WTC11 (cell line): ENCODE results near the gene EYS. TPM values are rescaled to one million over a fixed set of nuclear protein-coding genes. Genes with fewer than 3 reads are reported as not detected.

Experiments used
- ATAC-seq: fragments of 200-7000 bp; cut with Tn5 transposase; 2 replicates; pipeline ENCODE4 v1.10.0; 2021; ENCODE audit warnings: mild to moderate bottlenecking, moderate library complexity
- CTCF ChIA-PET: fragments of 300-600 bp; sonication (Branson Sonifier 250); formaldehyde crosslinking; loops from one replicate; lab custom pipeline; 2021; ENCODE audit warnings: antibody characterized with exemption; lab: Charles Lee
- POLR2A ChIA-PET: fragments of 350-600 bp; sonication (Branson Sonifier 250); formaldehyde crosslinking; loops from one replicate; lab custom pipeline; 2021; ENCODE audit warnings: antibody characterized with exemption; lab: Charles Lee
- DNase-seq: peaks from one replicate; pipeline ENCODE4 v3.0.0; 2021; ENCODE audit warnings: low spot score
- H3K27ac Mint-ChIP-seq: 2 replicates; pipeline ENCODE4 v1.8.0; 2021; ENCODE audit warnings: mixed read lengths
- H3K27me3 Mint-ChIP-seq: 2 replicates; pipeline ENCODE4 v1.8.0; 2021; ENCODE audit warnings: low read depth, mild to moderate bottlenecking, moderate library complexity, mixed read lengths
- H3K36me3 Mint-ChIP-seq: 2 replicates; pipeline ENCODE4 v1.8.0; 2021; ENCODE audit warnings: mixed read lengths
- H3K4me1 Mint-ChIP-seq: 2 replicates; pipeline ENCODE4 v1.8.0; 2022; ENCODE audit warnings: mixed read lengths
- H3K4me3 Mint-ChIP-seq: 2 replicates; pipeline ENCODE4 v1.8.0; 2021; ENCODE audit warnings: mild to moderate bottlenecking, moderate library complexity, mixed read lengths
- H3K9me3 Mint-ChIP-seq: 2 replicates; pipeline ENCODE4 v1.8.0; 2021; ENCODE audit warnings: mixed read lengths
- CTCF ChIP-seq: fragments of 200-600 bp; IDR thresholded peaks from 2 replicates; pipeline ENCODE4 v1.8.0; 2022; ENCODE audit warnings: antibody characterized with exemption
- E2F4 ChIP-seq: sonication (generic); formaldehyde crosslinking; IDR thresholded peaks from 2 replicates; pipeline ENCODE4 v1.8.1; 2022; ENCODE audit warnings: low read depth, mild to moderate bottlenecking, moderate library complexity, missing genetic modification reagents, borderline replicate concordance
- FOXP1 ChIP-seq: sonication (generic); formaldehyde crosslinking; IDR thresholded peaks from 2 replicates; pipeline ENCODE4 v1.8.0; 2022; ENCODE audit warnings: missing genetic modification reagents, mild to moderate bottlenecking, moderate library complexity, borderline replicate concordance
- GABPB1 ChIP-seq: sonication (generic); formaldehyde crosslinking; IDR thresholded peaks from 2 replicates; pipeline ENCODE4 v1.8.1; 2023; ENCODE audit warnings: mild to moderate bottlenecking, missing genetic modification reagents
- HMGA2 ChIP-seq: fragments of 250-450 bp; sonication (Bioruptor Pico); IDR thresholded peaks from 2 replicates; pipeline ENCODE4 v1.4.0; 2021; ENCODE audit warnings: mild to moderate bottlenecking, moderate library complexity
- IRF2 ChIP-seq: sonication (generic); formaldehyde crosslinking; IDR thresholded peaks from 2 replicates; pipeline ENCODE4 v1.8.0; 2022; ENCODE audit warnings: low read depth, missing genetic modification reagents, borderline replicate concordance
- MLX ChIP-seq: sonication (generic); formaldehyde crosslinking; IDR thresholded peaks from 2 replicates; pipeline ENCODE4 v1.8.1; 2023; ENCODE audit warnings: mild to moderate bottlenecking, missing genetic modification reagents, moderate library complexity
- MYBL2 ChIP-seq: sonication (generic); formaldehyde crosslinking; IDR thresholded peaks from 2 replicates; pipeline ENCODE4 v1.8.1; 2023; ENCODE audit warnings: mild to moderate bottlenecking, moderate library complexity, missing genetic modification reagents
- PREB ChIP-seq: sonication (generic); formaldehyde crosslinking; IDR thresholded peaks from 2 replicates; pipeline ENCODE4 v1.8.1; 2022; ENCODE audit warnings: mild to moderate bottlenecking, missing genetic modification reagents, moderate library complexity, borderline replicate concordance
- RELA ChIP-seq: sonication (generic); formaldehyde crosslinking; IDR thresholded peaks from 2 replicates; pipeline ENCODE4 v1.8.1; 2022; ENCODE audit warnings: missing genetic modification reagents, mild to moderate bottlenecking, borderline replicate concordance
- STAT6 ChIP-seq: sonication (generic); formaldehyde crosslinking; conservative IDR thresholded peaks from 2 replicates; pipeline ENCODE4 v1.8.1; 2023; ENCODE audit warnings: mild to moderate bottlenecking, low read depth, missing genetic modification reagents, moderate library complexity
- ZBTB21 ChIP-seq: sonication (generic); formaldehyde crosslinking; IDR thresholded peaks from 2 replicates; pipeline ENCODE4 v1.8.1; 2023; ENCODE audit warnings: mild to moderate bottlenecking, missing genetic modification reagents, borderline replicate concordance
- ZMAT4 ChIP-seq: fragments of 250-450 bp; sonication (Bioruptor Pico); IDR thresholded peaks from 2 replicates; pipeline ENCODE4 v1.9.0; 2021; ENCODE audit warnings: mild to moderate bottlenecking
- ZNF138 ChIP-seq: sonication (generic); formaldehyde crosslinking; conservative IDR thresholded peaks from 2 replicates; pipeline ENCODE4 v1.8.1; 2022; ENCODE audit warnings: mild to moderate bottlenecking, moderate library complexity, missing genetic modification reagents
- ZNF232 ChIP-seq: sonication (generic); formaldehyde crosslinking; IDR thresholded peaks from 2 replicates; pipeline ENCODE4 v1.8.0; 2022; ENCODE audit warnings: mild to moderate bottlenecking, missing genetic modification reagents
- ZNF396 ChIP-seq: fragments of 250-450 bp; sonication (Bioruptor Pico); IDR thresholded peaks from 2 replicates; pipeline ENCODE4 v1.8.0; 2021; ENCODE audit warnings: mild to moderate bottlenecking, moderate library complexity, borderline replicate concordance
- ZNF416 ChIP-seq: fragments of 250-450 bp; sonication (Bioruptor Pico); IDR thresholded peaks from 2 replicates; pipeline ENCODE4 v1.9.0; 2021; ENCODE audit warnings: mild to moderate bottlenecking, inconsistent platforms
- ZNF423 ChIP-seq: fragments of 250-450 bp; sonication (Bioruptor Pico); IDR thresholded peaks from 2 replicates; pipeline ENCODE4 v2.1.2; 2022; ENCODE audit warnings: mild to moderate bottlenecking, moderate library complexity
- ZNF425 ChIP-seq: fragments of 250-450 bp; sonication (Bioruptor Pico); conservative IDR thresholded peaks from 2 replicates; pipeline ENCODE4 v1.9.0; 2021; ENCODE audit warnings: mild to moderate bottlenecking
- ZSCAN18 ChIP-seq: fragments of 250-450 bp; sonication (Bioruptor Pico); IDR thresholded peaks from 2 replicates; pipeline ENCODE4 v2.1.2; 2022; ENCODE audit warnings: mild to moderate bottlenecking, moderate library complexity
- total RNA-seq: library from RNA; stranded (reverse); gene quantifications from 3 replicates; pipeline ENCODE4 v1.2.3, GENCODE V29; 2021

EYS gene
- total RNA-seq, 1 experiment from 2014 or later = not detected

- no peak overlapping the region for H3K4me3 Mint-ChIP-seq
- CTCF ChIA-PET = no interaction called here
Observed at GRCh38 chr6:64538722-64539121, 1168.3 kb downstream of the EYS start.

GRCh38 chr6:64527899-64528298, 1179.1 kb downstream of the EYS start:
- H3K4me3 Mint-ChIP-seq = no peak overlapping the region
- H3K36me3 Mint-ChIP-seq = peaks cover 11% of the 10 kb centered on the region
- H3K27me3 Mint-ChIP-seq = peaks cover 2% of the 10 kb centered on the region
- DNase-seq (no peak), ATAC-seq (no peak)
- peaks cover 38% of the 10 kb centered on the region for H3K9me3 Mint-ChIP-seq
- CTCF ChIA-PET = no interaction called here
- no peak overlapping the region for H3K27ac Mint-ChIP-seq
- H3K4me1 Mint-ChIP-seq = peaks cover 7% of the 10 kb centered on the region
- POLR2A ChIA-PET = no interaction called here
- TF ChIP-seq ZSCAN18 (CRISPR knock-in tag) = no peak
- TF ChIP-seq MLX (CRISPR knock-in tag) = no peak
- no peak for TF ChIP-seq ZNF416 (CRISPR knock-in tag)
- TF ChIP-seq GABPB1 = no peak
- no peak for TF ChIP-seq PREB (CRISPR knock-in tag)
- TF ChIP-seq RELA = no peak
- no peak for TF ChIP-seq FOXP1
- TF ChIP-seq ZBTB21 (CRISPR knock-in tag) = no peak
- no peak for TF ChIP-seq HMGA2 (CRISPR knock-in tag)
- no peak for TF ChIP-seq ZNF396
- TF ChIP-seq E2F4 (CRISPR knock-in tag) = no peak
- no peak for TF ChIP-seq ZMAT4
- no peak for TF ChIP-seq ZNF232
- no peak for TF ChIP-seq STAT6

More at GRCh38 chr6:64538722-64539121, 1168.3 kb downstream of the EYS start:
- TF ChIP-seq ZNF423 (CRISPR knock-in tag) (no peak), ZNF138 (CRISPR knock-in tag) (no peak), ZNF425 (CRISPR knock-in tag) (no peak), IRF2 (CRISPR knock-in tag) (no peak), CTCF (no peak), MYBL2 (CRISPR knock-in tag) (no peak)
- Mint-ChIP-seq H3K27me3 (peaks cover 4% of the 10 kb centered on the region; the same call in 1 of the 2 replicates), H3K9me3 (peaks cover 33% of the 10 kb centered on the region), H3K4me1 (no peaks in the 10 kb centered on the region), H3K36me3 (peaks cover 22% of the 10 kb centered on the region), H3K27ac (no peak overlapping the region)
- POLR2A ChIA-PET = no interaction called here
- no peak for ATAC-seq
- DNase-seq = no peak
